HUDEP-2 (cell line): ENCODE results near the gene ADCY1.

ENCODE experiments used
- DNase-seq, 76 experiments: peaks; one replicate each; lab custom pipeline; 2025; ENCODE audit not compliant: unreplicated experiment in 76 of 76; lab: John Stamatoyannopoulos, UW

Gene ADCY1

GRCh38 chr7:45623157-45623556, 49.0 kb downstream of the ADCY1 start:
- DNase-seq = no peak

- DNase-seq = no peak
These were observed 49.7 kb downstream of the ADCY1 start for GRCh38 chr7:45623740-45624391.

GRCh38 chr7:45624392-45624760, 50.2 kb downstream of the ADCY1 start:
- no peak for DNase-seq

GRCh38 chr7:45625067-45625466, 50.9 kb downstream of the ADCY1 start:
- no peak for DNase-seq

GRCh38 chr7:45625714-45626440, 51.7 kb downstream of the ADCY1 start:
- DNase-seq = no peak

GRCh38 chr7:45626441-45627430, 52.6 kb downstream of the ADCY1 start:
- DNase-seq = no peak

- DNase-seq = no peak
These were observed 53.7 kb downstream of the ADCY1 start for GRCh38 chr7:45627691-45628456.

GRCh38 chr7:45631569-45631968, 57.4 kb downstream of the ADCY1 start:
- no peak for DNase-seq

GRCh38 chr7:45636733-45637132, 62.6 kb downstream of the ADCY1 start:
- no peak for DNase-seq

GRCh38 chr7:45638916-45639315, 64.7 kb downstream of the ADCY1 start:
- no peak for DNase-seq

GRCh38 chr7:45642044-45642443, 67.9 kb downstream of the ADCY1 start:
- peak in 1 of 76 experiments; percentile 1 for DNase-seq

GRCh38 chr7:45643630-45644029, 69.5 kb downstream of the ADCY1 start:
- DNase-seq = no peak

- DNase-seq = no peak
These were observed 70.1 kb downstream of the ADCY1 start for GRCh38 chr7:45644237-45644636.

GRCh38 chr7:45645141-45645969, 71.2 kb downstream of the ADCY1 start:
- no peak for DNase-seq

GRCh38 chr7:45646207-45646821, 72.1 kb downstream of the ADCY1 start:
- no peak for DNase-seq

- peak in 1 of 76 experiments; percentile 10 for DNase-seq
These were observed 73.0 kb downstream of the ADCY1 start for GRCh38 chr7:45646996-45647825.

GRCh38 chr7:45647967-45648670, 74.0 kb downstream of the ADCY1 start:
- DNase-seq = no peak

- DNase-seq = no peak
These were observed 74.5 kb downstream of the ADCY1 start for GRCh38 chr7:45648671-45648995.
